Thymus (tissue), 11 donors: ENCODE results near the gene HLCS. TPM values are rescaled to one million over a fixed set of nuclear protein-coding genes. Genes with fewer than 3 reads are reported as not detected.

Experiments
- DNase-seq, 9 donors: peaks; one replicate each; pipeline ENCODE4 v3.0.0-alpha.2; 2013; ENCODE audit warnings: low spot score in 9 of 9, low read depth in 6 of 9, missing footprints in 1 of 9
- H3K27ac ChIP-seq, 2 donors: one replicate each; pipeline ENCODE4 v1.5.1; 2013; ENCODE audit warnings: control low read depth in 1 of 2, low read depth in 1 of 2, low read length in 1 of 2, mild to moderate bottlenecking in 1 of 2, moderate library complexity in 1 of 2
- H3K27me3 ChIP-seq, 2 donors: one replicate each; pipeline ENCODE4 v1.5.1; 2013; ENCODE audit warnings: low read length in 1 of 2; ENCODE audit not compliant: control insufficient read depth in 2 of 2, insufficient read depth in 1 of 2
- H3K36me3 ChIP-seq, 2 donors: one replicate each; pipeline ENCODE4 v1.5.1; 2013; ENCODE audit warnings: low read length in 1 of 2, mild to moderate bottlenecking in 1 of 2, moderate library complexity in 1 of 2; ENCODE audit not compliant: control insufficient read depth in 2 of 2, insufficient read depth in 2 of 2
- H3K4me1 ChIP-seq, 2 donors: one replicate each; pipeline ENCODE4 v1.5.1; 2013; ENCODE audit warnings: low read length in 2 of 2; ENCODE audit not compliant: control insufficient read depth in 2 of 2, insufficient read depth in 2 of 2
- H3K4me3 ChIP-seq, 2 donors: one replicate each; pipeline ENCODE4 v1.5.1; 2013; ENCODE audit warnings: low read length in 2 of 2, control low read depth in 1 of 2, mild to moderate bottlenecking in 1 of 2
- H3K9me3 ChIP-seq, 2 donors: one replicate each; pipeline ENCODE4 v1.5.1; 2013; ENCODE audit warnings: low read length in 1 of 2, mild to moderate bottlenecking in 1 of 2; ENCODE audit not compliant: control insufficient read depth in 2 of 2, insufficient read depth in 1 of 2
- WGBS: extraction: QIAGEN DNeasy Blood & Tissue Kit; methylation state at CpG from one replicate; pipeline ENCODE4 v1.1.7; 2013; 5-methylcytosine and 5-hydroxymethylcytosine counted together
- polyA plus RNA-seq: library from polyadenylated mRNA; stranded (reverse); fragments of 200-250 nt; gene quantifications from one replicate; pipeline ENCODE4 v1.2.3, GENCODE V29; 2013
- total RNA-seq: library from RNA; stranded (reverse); fragments of 120-200 nt; gene quantifications from one replicate; pipeline ENCODE4 v1.2.4, GENCODE V29; 2013
- donor health status: healthy.

The HLCS gene
- total and polyA plus RNA-seq, 2 donors, result 4.6 to 5.4 TPM

- no peak overlapping the region for H3K27ac ChIP-seq
- H3K4me1 ChIP-seq, result no peaks in the 10 kb centered on the region
- H3K4me3 ChIP-seq, result no peak overlapping the region
- no peaks in the 10 kb centered on the region for H3K9me3 ChIP-seq
- DNase-seq, result no peak
- no peaks in the 10 kb centered on the region for H3K27me3 ChIP-seq
- WGBS, result 95% methylated on average over 4 of the region's 4 CpGs
- H3K36me3 ChIP-seq, result no peaks in the 10 kb centered on the region
Observed at GRCh38 chr21:36852864-36853263, 113.6 kb downstream of the HLCS start.

GRCh38 chr21:36852293-36852692 is 114.2 kb downstream of the HLCS start:
- 94% methylated on average over 1 of the region's 1 CpG for WGBS
- no peak overlapping the region for H3K4me3 ChIP-seq
- no peaks in the 10 kb centered on the region for H3K4me1 ChIP-seq
- no peak for DNase-seq
- no peaks in the 10 kb centered on the region for H3K27me3 ChIP-seq
- no peaks in the 10 kb centered on the region for H3K36me3 ChIP-seq
- H3K27ac ChIP-seq, result no peak overlapping the region
- no peaks in the 10 kb centered on the region for H3K9me3 ChIP-seq

- 98% methylated on average over 5 of the region's 5 CpGs for WGBS
- no peaks in the 10 kb centered on the region for H3K27me3 ChIP-seq
- no peak for DNase-seq
- no peaks in the 10 kb centered on the region for H3K9me3 ChIP-seq
- H3K27ac ChIP-seq, result no peak overlapping the region
- H3K36me3 ChIP-seq, result no peaks in the 10 kb centered on the region
- no peaks in the 10 kb centered on the region for H3K4me1 ChIP-seq
- no peak overlapping the region for H3K4me3 ChIP-seq
Observed at GRCh38 chr21:36851121-36851520, 115.3 kb downstream of the HLCS start.

GRCh38 chr21:36850372-36850771 is 116.1 kb downstream of the HLCS start:
- no peaks in the 10 kb centered on the region for H3K27me3 ChIP-seq
- no peak for DNase-seq
- 98% methylated on average over 8 of the region's 8 CpGs for WGBS
- no peak overlapping the region for H3K27ac ChIP-seq
- no peaks in the 10 kb centered on the region for H3K4me1 ChIP-seq
- H3K36me3 ChIP-seq, result no peaks in the 10 kb centered on the region
- no peak overlapping the region for H3K4me3 ChIP-seq
- H3K9me3 ChIP-seq, result no peaks in the 10 kb centered on the region

GRCh38 chr21:36849461-36850105 is 116.9 kb downstream of the HLCS start:
- no peak overlapping the region for H3K27ac ChIP-seq
- DNase-seq, result no peak
- 96% methylated on average over 7 of the region's 7 CpGs for WGBS
- no peaks in the 10 kb centered on the region for H3K27me3 ChIP-seq
- no peak overlapping the region for H3K4me3 ChIP-seq
- no peaks in the 10 kb centered on the region for H3K9me3 ChIP-seq
- H3K4me1 ChIP-seq, result no peaks in the 10 kb centered on the region
- no peaks in the 10 kb centered on the region for H3K36me3 ChIP-seq

- no peak overlapping the region for H3K4me3 ChIP-seq
- H3K4me1 ChIP-seq, result no peaks in the 10 kb centered on the region
- H3K36me3 ChIP-seq, result no peaks in the 10 kb centered on the region
- H3K27ac ChIP-seq, result no peak overlapping the region
- DNase-seq, result no peak
- H3K27me3 ChIP-seq, result no peaks in the 10 kb centered on the region
- H3K9me3 ChIP-seq, result no peaks in the 10 kb centered on the region
- 96% methylated on average over 3 of the region's 3 CpGs for WGBS
Observed at GRCh38 chr21:36848730-36849274, 117.7 kb downstream of the HLCS start.

- WGBS, result 94% methylated on average over 5 of the region's 5 CpGs
- H3K9me3 ChIP-seq, result no peaks in the 10 kb centered on the region
- H3K27me3 ChIP-seq, result no peaks in the 10 kb centered on the region
- H3K36me3 ChIP-seq, result no peaks in the 10 kb centered on the region
- H3K27ac ChIP-seq, result no peak overlapping the region
- no peak for DNase-seq
- H3K4me1 ChIP-seq, result no peaks in the 10 kb centered on the region
- no peak overlapping the region for H3K4me3 ChIP-seq
Observed at GRCh38 chr21:36847189-36847588, 119.3 kb downstream of the HLCS start.

GRCh38 chr21:36846631-36847030 is 119.8 kb downstream of the HLCS start:
- 95% methylated on average over 4 of the region's 4 CpGs for WGBS
- H3K4me1 ChIP-seq, result no peaks in the 10 kb centered on the region
- H3K9me3 ChIP-seq, result no peaks in the 10 kb centered on the region
- no peak for DNase-seq
- no peaks in the 10 kb centered on the region for H3K36me3 ChIP-seq
- no peak overlapping the region for H3K27ac ChIP-seq
- H3K4me3 ChIP-seq, result no peak overlapping the region
- no peaks in the 10 kb centered on the region for H3K27me3 ChIP-seq

GRCh38 chr21:36845790-36846189 is 120.7 kb downstream of the HLCS start:
- DNase-seq, result no peak
- no peaks in the 10 kb centered on the region for H3K27me3 ChIP-seq
- no peaks in the 10 kb centered on the region for H3K36me3 ChIP-seq
- WGBS, result 96% methylated on average over 2 of the region's 2 CpGs
- no peaks in the 10 kb centered on the region for H3K9me3 ChIP-seq
- H3K27ac ChIP-seq, result no peak overlapping the region
- H3K4me1 ChIP-seq, result no peaks in the 10 kb centered on the region
- H3K4me3 ChIP-seq, result no peak overlapping the region
